ENCODE measurements around the gene PRPS1.
A peak's percentile ranks its signal among the peaks of the same experiment; 100 is the strongest.
"Not testable (repeated sequence)": the region's sequence is repeated elsewhere in the genome, so short reads cannot be mapped to it uniquely, and the experiment has no call there.

PRPS1 gene

GRCh38 chrX:107684956-107685385 lies 56.7 kb downstream of the PRPS1 start:
- POLR2A ChIA-PET: interaction anchor here (0.8 to 23.6 kb wide), 7 partner anchors 9 to 53 kb away, joined by 3 to 724 read pairs (median 5); no protein-coding TSS in a partner anchor
- TF ChIP-seq L3MBTL2 (conservative IDR thresholded peaks at IDR 0.05): peak; percentile 59
- TF ChIP-seq ZNF384 (IDR thresholded peaks at IDR 0.05): no peak
- no peak for TF ChIP-seq PKNOX1 (IDR thresholded peaks at IDR 0.05)
- TF ChIP-seq HDGF (IDR thresholded peaks at IDR 0.05; ENCODE audit: borderline replicate concordance): no peak
- no peak for TF ChIP-seq CTBP1 (IDR thresholded peaks at IDR 0.05; ENCODE audit: borderline replicate concordance)
- TF ChIP-seq NFRKB (IDR thresholded peaks at IDR 0.05): no peak
- no peak for TF ChIP-seq LEF1 (IDR thresholded peaks at IDR 0.05; ENCODE audit: borderline replicate concordance)
- CTCF ChIA-PET: interaction anchor here (0.7 to 1.4 kb wide), 4 partner anchors 12 to 92 kb away, joined by 3 to 8 read pairs (median 5); partner anchors contain the start of genes NCBP2L and TSC22D3
- peak; percentile 47 for DNase-seq (ENCODE audit: extremely low spot score)

- ChIA-PET POLR2A (interaction anchor here (0.9 to 23.6 kb wide), 7 partner anchors 9 to 58 kb away, joined by 3 to 724 read pairs (median 5); no protein-coding TSS in a partner anchor), CTCF (interaction anchor here (0.7 to 1.7 kb wide), 5 partner anchors 13 to 92 kb away, joined by 3 to 8 read pairs (median 4); partner anchors contain the start of genes NCBP2L and TSC22D3)
- DNase-seq (ENCODE audit: extremely low spot score): not testable (repeated sequence)
These were observed 57.3 kb downstream of the PRPS1 start for GRCh38 chrX:107685586-107685985.

GRCh38 chrX:107686026-107686425 lies 57.7 kb downstream of the PRPS1 start:
- ChIA-PET POLR2A (interaction anchor here (1.3 to 23.6 kb wide), 4 partner anchors 9 to 57 kb away, joined by 3 to 724 read pairs (median 24); no protein-coding TSS in a partner anchor), CTCF (interaction anchor here (0.8 to 2.2 kb wide), 4 partner anchors 13 to 44 kb away, joined by 3 to 7 read pairs (median 4); no protein-coding TSS in a partner anchor)
- DNase-seq (ENCODE audit: extremely low spot score): no peak
- TF ChIP-seq LEF1 (IDR thresholded peaks at IDR 0.05; ENCODE audit: borderline replicate concordance) (no peak), SUZ12 (IDR thresholded peaks at IDR 0.05) (no peak), ELF4 (IDR thresholded peaks at IDR 0.05) (no peak), SP1 (IDR thresholded peaks at IDR 0.05) (no peak), NFRKB (IDR thresholded peaks at IDR 0.05) (no peak), ZNF384 (IDR thresholded peaks at IDR 0.05) (no peak), FOXA1 (IDR thresholded peaks at IDR 0.05) (no peak), BHLHE40 (IDR thresholded peaks at IDR 0.05; ENCODE audit: borderline replicate concordance) (no peak), ARNT (IDR thresholded peaks at IDR 0.05) (no peak)

- CTCF ChIA-PET: interaction anchor here (1.0 to 2.2 kb wide), 3 partner anchors 14 to 43 kb away, joined by 4 to 7 read pairs (median 4); no protein-coding TSS in a partner anchor
- no peak for DNase-seq (ENCODE audit: extremely low spot score)
- POLR2A ChIA-PET: interaction anchor here (1.0 to 23.6 kb wide), 6 partner anchors 10 to 56 kb away, joined by 3 to 724 read pairs (median 4); no protein-coding TSS in a partner anchor
- TF ChIP-seq ELF4 (IDR thresholded peaks at IDR 0.05) (no peak), SUZ12 (IDR thresholded peaks at IDR 0.05) (no peak), FOXK2 (IDR thresholded peaks at IDR 0.05) (no peak), PKNOX1 (IDR thresholded peaks at IDR 0.05) (peak; percentile 67), ARNT (IDR thresholded peaks at IDR 0.05) (no peak)
These were observed 58.5 kb downstream of the PRPS1 start for GRCh38 chrX:107686792-107687191.

GRCh38 chrX:107687445-107687844 lies 59.1 kb downstream of the PRPS1 start:
- no peak for TF ChIP-seq FOXM1 (IDR thresholded peaks at IDR 0.05; ENCODE audit: borderline replicate concordance)
- TF ChIP-seq ELF4 (IDR thresholded peaks at IDR 0.05): no peak
- no peak for TF ChIP-seq FOXA1 (IDR thresholded peaks at IDR 0.05)
- no peak for TF ChIP-seq L3MBTL2 (conservative IDR thresholded peaks at IDR 0.05)
- TF ChIP-seq SP1 (IDR thresholded peaks at IDR 0.05): no peak
- no peak for TF ChIP-seq LEF1 (IDR thresholded peaks at IDR 0.05; ENCODE audit: borderline replicate concordance)
- no peak for TF ChIP-seq TARDBP (IDR thresholded peaks at IDR 0.05)
- no peak for TF ChIP-seq SUZ12 (IDR thresholded peaks at IDR 0.05)
- TF ChIP-seq BHLHE40 (IDR thresholded peaks at IDR 0.05; ENCODE audit: borderline replicate concordance): no peak
- no peak for TF ChIP-seq FOXK2 (IDR thresholded peaks at IDR 0.05)
- TF ChIP-seq NFRKB (IDR thresholded peaks at IDR 0.05): no peak
- TF ChIP-seq PKNOX1 (IDR thresholded peaks at IDR 0.05): no peak
- TF ChIP-seq HDGF (IDR thresholded peaks at IDR 0.05; ENCODE audit: borderline replicate concordance): no peak
- TF ChIP-seq ZNF384 (IDR thresholded peaks at IDR 0.05): no peak
- no peak for TF ChIP-seq CTBP1 (IDR thresholded peaks at IDR 0.05; ENCODE audit: borderline replicate concordance)
- no peak for TF ChIP-seq ARNT (IDR thresholded peaks at IDR 0.05)
- CTCF ChIA-PET: interaction anchor here (1.7 to 2.2 kb wide), 2 partner anchors 14 to 42 kb away, joined by 4 to 7 read pairs; no protein-coding TSS in a partner anchor
- no peak for DNase-seq (ENCODE audit: extremely low spot score)
- POLR2A ChIA-PET: interaction anchor here (1.0 to 23.6 kb wide), 4 partner anchors 11 to 45 kb away, joined by 3 to 724 read pairs (median 24); no protein-coding TSS in a partner anchor

GRCh38 chrX:107691024-107691448 lies 62.7 kb downstream of the PRPS1 start:
- no peak for DNase-seq (ENCODE audit: extremely low spot score)
- POLR2A ChIA-PET: interaction anchor here (1.5 to 3.2 kb wide), 3 partner anchors 14 to 31 kb away, joined by 4 to 23 read pairs (median 6); no protein-coding TSS in a partner anchor
- CTCF ChIA-PET: interaction anchor here (0.7 kb wide), 1 partner anchor 11 kb away, joined by 3 read pairs; no protein-coding TSS in a partner anchor
- TF ChIP-seq FOXA1 (IDR thresholded peaks at IDR 0.05) (no peak), FOXM1 (IDR thresholded peaks at IDR 0.05; ENCODE audit: borderline replicate concordance) (no peak), TARDBP (IDR thresholded peaks at IDR 0.05) (no peak), LEF1 (IDR thresholded peaks at IDR 0.05; ENCODE audit: borderline replicate concordance) (no peak), ZNF384 (IDR thresholded peaks at IDR 0.05) (no peak), BHLHE40 (IDR thresholded peaks at IDR 0.05; ENCODE audit: borderline replicate concordance) (no peak), CTBP1 (IDR thresholded peaks at IDR 0.05; ENCODE audit: borderline replicate concordance) (no peak), ARNT (IDR thresholded peaks at IDR 0.05) (no peak), FOXK2 (IDR thresholded peaks at IDR 0.05) (no peak), NFRKB (IDR thresholded peaks at IDR 0.05) (no peak), L3MBTL2 (conservative IDR thresholded peaks at IDR 0.05) (no peak), ELF4 (IDR thresholded peaks at IDR 0.05) (no peak), PKNOX1 (IDR thresholded peaks at IDR 0.05) (no peak), SUZ12 (IDR thresholded peaks at IDR 0.05) (no peak), SP1 (IDR thresholded peaks at IDR 0.05) (no peak)

Data from HEK293T (cell line).